Measurements from ENCODE around the gene SPG21. TPM values are rescaled to one million over a fixed set of nuclear protein-coding genes. Genes with fewer than 3 reads are reported as not detected.
"Not testable (repeated sequence)": the region's sequence is repeated elsewhere in the genome, so short reads cannot be mapped to it uniquely, and the experiment has no call there.

Gene SPG21
- total and polyA plus RNA-seq, 2 donors, result 44.4 to 71.5 TPM

- Histone ChIP-seq H3K27me3 (ENCODE audit: control insufficient read depth in 2 of 2, insufficient read depth in 1 of 2, low read length in 1 of 2) (peaks cover 0 to 6% of the 10 kb centered on the region in 2 donors), H3K27ac (ENCODE audit: low read depth in 1 of 2, low read length in 1 of 2) (no peak overlapping the region), H3K4me1 (ENCODE audit: control insufficient read depth in 2 of 2, insufficient read depth in 2 of 2, low read length in 2 of 2) (peaks cover 5 to 18% of the 10 kb centered on the region in 2 donors), H3K36me3 (ENCODE audit: control insufficient read depth in 2 of 2, insufficient read depth in 2 of 2, low read length in 1 of 2) (peaks cover 7 to 14% of the 10 kb centered on the region in 2 donors), H3K9me3 (ENCODE audit: control insufficient read depth in 2 of 2, insufficient read depth in 1 of 2, low read length in 1 of 2) (no peaks in the 10 kb centered on the region), H3K4me3 (ENCODE audit: low read length in 2 of 2) (peak overlapping the region in 1 of 2 donors; percentile 89)
- 64% methylated on average over 12 of the region's 12 CpGs for WGBS
- DNase-seq (ENCODE audit: low read depth in 6 of 9, low spot score in 9 of 9), result no peak
Measured at GRCh38 chr15:65029736-65030208, 40.1 kb upstream of the SPG21 start.

GRCh38 chr15:65028921-65029735 lies 39.4 kb upstream of the SPG21 start, which contains the start of gene MTFMT:
MTFMT (minus strand) TSS chr15:65029639; CDS start chr15:65029613, 26 bp downstream.
- Histone ChIP-seq H3K36me3 (ENCODE audit: control insufficient read depth in 2 of 2, insufficient read depth in 2 of 2, low read length in 1 of 2) (peaks cover 11 to 16% of the 10 kb centered on the region in 2 donors), H3K4me1 (ENCODE audit: control insufficient read depth in 2 of 2, insufficient read depth in 2 of 2, low read length in 2 of 2) (peaks cover 5 to 18% of the 10 kb centered on the region in 2 donors), H3K4me3 (ENCODE audit: low read length in 2 of 2) (peak within 1 kb of the TSS; percentile 66 to 89), H3K27me3 (ENCODE audit: control insufficient read depth in 2 of 2, insufficient read depth in 1 of 2, low read length in 1 of 2) (peaks cover 0 to 6% of the 10 kb centered on the region in 2 donors), H3K9me3 (ENCODE audit: control insufficient read depth in 2 of 2, insufficient read depth in 1 of 2, low read length in 1 of 2) (no peaks in the 10 kb centered on the region), H3K27ac (ENCODE audit: low read depth in 1 of 2, low read length in 1 of 2) (peak within 1 kb of the TSS in 1 of 2 donors; percentile 68)
- under 1% methylated on average over 73 of the region's 73 CpGs for WGBS
- peak in 8 of 9 donors; percentile 68 to 90 (median 80) for DNase-seq (ENCODE audit: low read depth in 6 of 9, low spot score in 9 of 9)

- 29% methylated on average over 10 of the region's 10 CpGs for WGBS
- peak in 3 of 9 donors; percentile 11 to 46 (median 25) for DNase-seq (ENCODE audit: low read depth in 6 of 9, low spot score in 9 of 9)
- Histone ChIP-seq H3K9me3 (ENCODE audit: control insufficient read depth in 2 of 2, insufficient read depth in 1 of 2, low read length in 1 of 2) (no peaks in the 10 kb centered on the region), H3K27me3 (ENCODE audit: control insufficient read depth in 2 of 2, insufficient read depth in 1 of 2, low read length in 1 of 2) (peaks cover 0 to 5% of the 10 kb centered on the region in 2 donors), H3K36me3 (ENCODE audit: control insufficient read depth in 2 of 2, insufficient read depth in 2 of 2, low read length in 1 of 2) (peaks cover 11 to 21% of the 10 kb centered on the region in 2 donors), H3K27ac (ENCODE audit: low read depth in 1 of 2, low read length in 1 of 2) (no peak overlapping the region), H3K4me3 (ENCODE audit: low read length in 2 of 2) (peak overlapping the region; percentile 66 to 89), H3K4me1 (ENCODE audit: control insufficient read depth in 2 of 2, insufficient read depth in 2 of 2, low read length in 2 of 2) (peaks cover 5 to 18% of the 10 kb centered on the region in 2 donors)
Measured at GRCh38 chr15:65028338-65028737, 38.6 kb upstream of the SPG21 start.

GRCh38 chr15:65027593-65027992 lies 37.9 kb upstream of the SPG21 start:
- H3K4me1 ChIP-seq (ENCODE audit: control insufficient read depth in 2 of 2, insufficient read depth in 2 of 2, low read length in 2 of 2), result peaks cover 5 to 12% of the 10 kb centered on the region in 2 donors
- 92% methylated on average over 1 of the region's 1 CpG for WGBS
- H3K27me3 ChIP-seq (ENCODE audit: control insufficient read depth in 2 of 2, insufficient read depth in 1 of 2, low read length in 1 of 2), result no peaks in the 10 kb centered on the region
- peaks cover 11 to 24% of the 10 kb centered on the region in 2 donors for H3K36me3 ChIP-seq (ENCODE audit: control insufficient read depth in 2 of 2, insufficient read depth in 2 of 2, low read length in 1 of 2)
- H3K4me3 ChIP-seq (ENCODE audit: low read length in 2 of 2), result no peak overlapping the region
- no peak for DNase-seq (ENCODE audit: low read depth in 6 of 9, low spot score in 9 of 9)
- H3K27ac ChIP-seq (ENCODE audit: low read depth in 1 of 2, low read length in 1 of 2), result no peak overlapping the region
- no peaks in the 10 kb centered on the region for H3K9me3 ChIP-seq (ENCODE audit: control insufficient read depth in 2 of 2, insufficient read depth in 1 of 2, low read length in 1 of 2)

GRCh38 chr15:65026756-65027155 lies 37.0 kb upstream of the SPG21 start:
- Histone ChIP-seq H3K4me3 (ENCODE audit: low read length in 2 of 2) (no peak overlapping the region), H3K27ac (ENCODE audit: low read depth in 1 of 2, low read length in 1 of 2) (no peak overlapping the region), H3K36me3 (ENCODE audit: control insufficient read depth in 2 of 2, insufficient read depth in 2 of 2, low read length in 1 of 2) (peaks cover 11 to 24% of the 10 kb centered on the region in 2 donors), H3K27me3 (ENCODE audit: control insufficient read depth in 2 of 2, insufficient read depth in 1 of 2, low read length in 1 of 2) (no peaks in the 10 kb centered on the region), H3K4me1 (ENCODE audit: control insufficient read depth in 2 of 2, insufficient read depth in 2 of 2, low read length in 2 of 2) (peaks cover 5 to 12% of the 10 kb centered on the region in 2 donors), H3K9me3 (ENCODE audit: control insufficient read depth in 2 of 2, insufficient read depth in 1 of 2, low read length in 1 of 2) (no peaks in the 10 kb centered on the region)
- no peak for DNase-seq (ENCODE audit: low read depth in 6 of 9, low spot score in 9 of 9)
- 97% methylated on average over 6 of the region's 6 CpGs for WGBS

GRCh38 chr15:65021488-65021887 lies 31.8 kb upstream of the SPG21 start:
- Histone ChIP-seq H3K27me3 (ENCODE audit: control insufficient read depth in 2 of 2, insufficient read depth in 1 of 2, low read length in 1 of 2) (no peaks in the 10 kb centered on the region), H3K4me3 (ENCODE audit: low read length in 2 of 2) (no peak overlapping the region), H3K4me1 (ENCODE audit: control insufficient read depth in 2 of 2, insufficient read depth in 2 of 2, low read length in 2 of 2) (no peaks in the 10 kb centered on the region), H3K36me3 (ENCODE audit: control insufficient read depth in 2 of 2, insufficient read depth in 2 of 2, low read length in 1 of 2) (peaks cover 11 to 41% of the 10 kb centered on the region in 2 donors), H3K27ac (ENCODE audit: low read depth in 1 of 2, low read length in 1 of 2) (no peak overlapping the region), H3K9me3 (ENCODE audit: control insufficient read depth in 2 of 2, insufficient read depth in 1 of 2, low read length in 1 of 2) (no peaks in the 10 kb centered on the region)
- DNase-seq (ENCODE audit: low read depth in 6 of 9, low spot score in 9 of 9), result no peak

- H3K4me1 ChIP-seq (ENCODE audit: control insufficient read depth in 2 of 2, insufficient read depth in 2 of 2, low read length in 2 of 2), result no peaks in the 10 kb centered on the region
- peaks cover 8 to 40% of the 10 kb centered on the region in 2 donors for H3K36me3 ChIP-seq (ENCODE audit: control insufficient read depth in 2 of 2, insufficient read depth in 2 of 2, low read length in 1 of 2)
- 100% methylated on average over 1 of the region's 1 CpG for WGBS
- H3K9me3 ChIP-seq (ENCODE audit: control insufficient read depth in 2 of 2, insufficient read depth in 1 of 2, low read length in 1 of 2), result no peaks in the 10 kb centered on the region
- H3K4me3 ChIP-seq (ENCODE audit: low read length in 2 of 2), result no peak overlapping the region
- H3K27me3 ChIP-seq (ENCODE audit: control insufficient read depth in 2 of 2, insufficient read depth in 1 of 2, low read length in 1 of 2), result no peaks in the 10 kb centered on the region
- DNase-seq (ENCODE audit: low read depth in 6 of 9, low spot score in 9 of 9), result no peak
- no peak overlapping the region for H3K27ac ChIP-seq (ENCODE audit: low read depth in 1 of 2, low read length in 1 of 2)
Measured at GRCh38 chr15:65020419-65020818, 30.7 kb upstream of the SPG21 start.

GRCh38 chr15:65011198-65011597 lies 21.5 kb upstream of the SPG21 start:
- H3K4me1 ChIP-seq (ENCODE audit: control insufficient read depth in 2 of 2, insufficient read depth in 2 of 2, low read length in 2 of 2); H3K27me3 ChIP-seq (ENCODE audit: control insufficient read depth in 2 of 2, insufficient read depth in 1 of 2, low read length in 1 of 2); H3K9me3 ChIP-seq (ENCODE audit: control insufficient read depth in 2 of 2, insufficient read depth in 1 of 2, low read length in 1 of 2); H3K4me3 ChIP-seq (ENCODE audit: low read length in 2 of 2); DNase-seq (ENCODE audit: low read depth in 6 of 9, low spot score in 9 of 9); H3K27ac ChIP-seq (ENCODE audit: low read depth in 1 of 2, low read length in 1 of 2): not testable (repeated sequence)
- peaks cover 22 to 27% of the 10 kb centered on the region in 2 donors for H3K36me3 ChIP-seq (ENCODE audit: control insufficient read depth in 2 of 2, insufficient read depth in 2 of 2, low read length in 1 of 2)
- WGBS, result 99% methylated on average over 4 of the region's 4 CpGs

- DNase-seq (ENCODE audit: low read depth in 6 of 9, low spot score in 9 of 9), result no peak
- no peaks in the 10 kb centered on the region for H3K4me1 ChIP-seq (ENCODE audit: control insufficient read depth in 2 of 2, insufficient read depth in 2 of 2, low read length in 2 of 2)
- no peak overlapping the region for H3K4me3 ChIP-seq (ENCODE audit: low read length in 2 of 2)
- H3K9me3 ChIP-seq (ENCODE audit: control insufficient read depth in 2 of 2, insufficient read depth in 1 of 2, low read length in 1 of 2), result peaks cover 3 to 5% of the 10 kb centered on the region in 2 donors
- WGBS, result 70% methylated on average over 2 of the region's 2 CpGs
- H3K36me3 ChIP-seq (ENCODE audit: control insufficient read depth in 2 of 2, insufficient read depth in 2 of 2, low read length in 1 of 2), result peaks cover 15 to 20% of the 10 kb centered on the region in 2 donors
- H3K27ac ChIP-seq (ENCODE audit: low read depth in 1 of 2, low read length in 1 of 2), result no peak overlapping the region
- H3K27me3 ChIP-seq (ENCODE audit: control insufficient read depth in 2 of 2, insufficient read depth in 1 of 2, low read length in 1 of 2), result no peaks in the 10 kb centered on the region
Measured at GRCh38 chr15:65008983-65009382, 19.3 kb upstream of the SPG21 start.

All from thymus (tissue), 11 donors.